ENCODE results near the gene OSBP2.

The OSBP2 gene

GRCh38 chr22:30871391-30872284, 177.0 kb downstream of the OSBP2 start:
- peak; percentile 21 for DNase-seq

- DNase-seq = peak; percentile 18
These were observed 177.8 kb downstream of the OSBP2 start for GRCh38 chr22:30872285-30873041.

- peak; percentile 27 for DNase-seq
These were observed 178.5 kb downstream of the OSBP2 start for GRCh38 chr22:30873086-30873650.

- no peak for DNase-seq
These were observed 179.0 kb downstream of the OSBP2 start for GRCh38 chr22:30873661-30874060.

- peak; percentile 23 for DNase-seq
These were observed 180.0 kb downstream of the OSBP2 start for GRCh38 chr22:30874431-30875370.

- DNase-seq = peak; percentile 42
These were observed 181.0 kb downstream of the OSBP2 start for GRCh38 chr22:30875481-30876215.

- peak; percentile 9 for DNase-seq
These were observed 181.6 kb downstream of the OSBP2 start for GRCh38 chr22:30876221-30876751.

GRCh38 chr22:30876915-30877553, 182.4 kb downstream of the OSBP2 start:
- DNase-seq = peak; percentile 41

GRCh38 chr22:30877662-30878515, 183.2 kb downstream of the OSBP2 start:
- DNase-seq = peak; percentile 38

GRCh38 chr22:30878516-30879414, 184.1 kb downstream of the OSBP2 start:
- peak; percentile 45 for DNase-seq

GRCh38 chr22:30879415-30879797, 184.7 kb downstream of the OSBP2 start:
- peak; percentile 37 for DNase-seq

- no peak for DNase-seq
These were observed 185.5 kb downstream of the OSBP2 start for GRCh38 chr22:30880181-30880601.

- DNase-seq = no peak
These were observed 186.2 kb downstream of the OSBP2 start for GRCh38 chr22:30880847-30881246.

GRCh38 chr22:30881361-30882183, 186.9 kb downstream of the OSBP2 start:
- no peak for DNase-seq

GRCh38 chr22:30882184-30882717, 187.6 kb downstream of the OSBP2 start:
- DNase-seq = peak; percentile 15

GRCh38 chr22:30882974-30883533, 188.4 kb downstream of the OSBP2 start:
- DNase-seq = peak; percentile 37

- DNase-seq = peak; percentile 19
These were observed 189.0 kb downstream of the OSBP2 start for GRCh38 chr22:30883586-30884145.
